ENCODE results near the gene SLC22A9.
"Not testable (repeated sequence)": the region's sequence is repeated elsewhere in the genome, so short reads cannot be mapped to it uniquely, and the experiment has no call there.

The SLC22A9 gene

GRCh38 chr11:63406458-63406857 is 36.9 kb downstream of the SLC22A9 start:
- Histone ChIP-seq H3K9me3 (ENCODE audit: control extremely low read depth in 1 of 5, control insufficient read depth in 4 of 5, insufficient read depth in 2 of 5, low read depth in 1 of 5, low read length in 4 of 5) (no peaks in the 10 kb centered on the region), H3K27ac (ENCODE audit: insufficient read depth in 1 of 2, low read depth in 1 of 2, low read length in 2 of 2, poor library complexity in 1 of 2, severe bottlenecking in 2 of 2) (no peak overlapping the region), H3K36me3 (ENCODE audit: control insufficient read depth in 4 of 4, insufficient read depth in 4 of 4, low read length in 3 of 4) (no peaks in the 10 kb centered on the region), H3K27me3 (replicated peaks in 2 of 5; ENCODE audit: control insufficient read depth in 4 of 5, insufficient read depth in 5 of 5, low read length in 4 of 5) (peaks cover 0 to 2% (median 0%) of the 10 kb centered on the region in 5 experiments), H3K4me3 (ENCODE audit: control insufficient read depth in 1 of 7, extremely low read depth in 1 of 7, insufficient read depth in 4 of 7, low read depth in 2 of 7, low read length in 6 of 7) (no peak overlapping the region), H3K4me1 (ENCODE audit: control extremely low read depth in 1 of 4, control insufficient read depth in 4 of 4, insufficient read depth in 4 of 4, low read length in 3 of 4) (no peaks in the 10 kb centered on the region)
- POLR2A ChIA-PET, result no interaction called here
- CTCF ChIA-PET, result no interaction called here
- WGBS (ENCODE audit: insufficient coverage), result 100% methylated on average over 2 of the region's 2 CpGs
- DNase-seq, result no peak

DNA sequence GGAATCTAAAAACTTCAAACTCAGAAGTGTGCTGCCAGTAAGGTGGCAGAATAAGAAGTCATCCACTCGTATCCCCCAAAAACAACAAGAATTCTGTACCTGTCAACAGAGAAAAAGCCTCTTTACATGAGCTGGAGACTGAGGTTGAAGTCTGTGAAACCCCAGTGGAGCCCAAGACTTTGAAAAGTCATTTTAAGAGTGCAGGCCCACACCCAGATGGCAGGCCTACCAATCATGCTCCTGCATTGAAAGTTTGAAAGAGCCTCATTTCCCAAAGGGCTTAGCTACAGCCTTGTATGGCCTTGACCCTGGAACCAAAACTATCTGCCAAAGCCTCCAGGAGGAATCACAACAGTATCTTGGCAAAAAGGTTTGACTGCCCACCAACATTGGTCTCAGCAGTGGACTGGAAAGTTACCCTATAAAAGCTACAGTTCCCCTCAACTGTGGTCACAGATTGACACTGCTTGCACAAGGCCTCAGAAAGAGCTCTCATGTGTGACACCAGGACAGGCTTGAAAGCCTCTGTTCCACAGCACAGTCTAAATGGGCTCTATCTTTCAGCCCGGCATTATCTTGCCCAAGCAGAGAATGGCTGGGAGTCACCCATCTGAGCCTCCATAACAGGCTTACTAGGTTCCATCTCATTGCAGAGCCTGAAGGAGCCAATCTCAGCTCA is 47.7 kb downstream of the SLC22A9 start:
- H3K9me3 ChIP-seq (ENCODE audit: control extremely low read depth in 1 of 5, control insufficient read depth in 4 of 5, insufficient read depth in 2 of 5, low read depth in 1 of 5, low read length in 4 of 5), result peaks cover 0 to 5% (median 2%) of the 10 kb centered on the region in 5 experiments
- ChIA-PET POLR2A (no interaction called here), CTCF (no interaction called here)
- H3K4me3 ChIP-seq (ENCODE audit: control insufficient read depth in 1 of 7, extremely low read depth in 1 of 7, insufficient read depth in 4 of 7, low read depth in 2 of 7, low read length in 6 of 7), result no peak overlapping the region
- H3K4me1 ChIP-seq (ENCODE audit: control extremely low read depth in 1 of 4, control insufficient read depth in 4 of 4, insufficient read depth in 4 of 4, low read length in 3 of 4), result no peaks in the 10 kb centered on the region
- no peaks in the 10 kb centered on the region for H3K36me3 ChIP-seq (ENCODE audit: control insufficient read depth in 4 of 4, insufficient read depth in 4 of 4, low read length in 3 of 4)
- no peaks in the 10 kb centered on the region for H3K27me3 ChIP-seq (replicated peaks in 2 of 5; ENCODE audit: control insufficient read depth in 4 of 5, insufficient read depth in 5 of 5, low read length in 4 of 5)
- 62% methylated on average over 2 of the region's 2 CpGs for WGBS (ENCODE audit: insufficient coverage)
- no peak overlapping the region for H3K27ac ChIP-seq (ENCODE audit: insufficient read depth in 1 of 2, low read depth in 1 of 2, low read length in 2 of 2, poor library complexity in 1 of 2, severe bottlenecking in 2 of 2)
- no peak for DNase-seq

DNA sequence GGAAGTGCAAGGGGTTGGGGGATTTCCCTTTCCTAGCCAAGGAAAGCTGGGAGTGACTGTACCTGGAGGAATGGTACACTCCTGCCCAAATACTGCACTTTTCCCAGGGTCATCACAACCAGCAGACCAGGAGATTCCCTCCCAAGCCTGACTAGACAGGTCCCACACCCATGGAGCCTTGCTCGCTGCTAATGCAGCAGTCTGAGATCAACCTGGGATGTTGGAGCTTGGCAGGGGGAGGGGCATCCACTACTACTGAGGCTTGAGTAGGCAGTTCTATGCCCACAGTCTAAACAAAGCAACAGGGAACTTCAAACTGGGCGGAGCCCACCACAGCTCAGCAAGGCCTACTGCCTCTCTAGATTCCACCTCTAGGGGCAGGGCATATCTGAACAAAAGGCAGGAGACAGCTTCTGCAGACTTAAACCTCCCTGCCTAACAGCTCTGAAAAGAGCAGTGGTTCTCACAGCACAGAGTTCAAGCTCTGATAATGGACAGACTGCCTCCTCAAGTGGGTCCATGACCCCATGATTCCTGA is 58.5 kb downstream of the SLC22A9 start:
- peaks cover 0 to 6% (median 0%) of the 10 kb centered on the region in 5 experiments for H3K9me3 ChIP-seq (ENCODE audit: control extremely low read depth in 1 of 5, control insufficient read depth in 4 of 5, insufficient read depth in 2 of 5, low read depth in 1 of 5, low read length in 4 of 5)
- H3K4me3 ChIP-seq (ENCODE audit: control insufficient read depth in 1 of 7, extremely low read depth in 1 of 7, insufficient read depth in 4 of 7, low read depth in 2 of 7, low read length in 6 of 7), result no peak overlapping the region
- ChIA-PET POLR2A (no interaction called here), CTCF (no interaction called here)
- H3K36me3 ChIP-seq (ENCODE audit: control insufficient read depth in 4 of 4, insufficient read depth in 4 of 4, low read length in 3 of 4), result no peaks in the 10 kb centered on the region
- no peaks in the 10 kb centered on the region for H3K27me3 ChIP-seq (replicated peaks in 2 of 5; ENCODE audit: control insufficient read depth in 4 of 5, insufficient read depth in 5 of 5, low read length in 4 of 5)
- WGBS (ENCODE audit: insufficient coverage), result 100% methylated on average over 1 of the region's 2 CpGs
- no peaks in the 10 kb centered on the region for H3K4me1 ChIP-seq (ENCODE audit: control extremely low read depth in 1 of 4, control insufficient read depth in 4 of 4, insufficient read depth in 4 of 4, low read length in 3 of 4)
- no peak for DNase-seq
- H3K27ac ChIP-seq (ENCODE audit: insufficient read depth in 1 of 2, low read depth in 1 of 2, low read length in 2 of 2, poor library complexity in 1 of 2, severe bottlenecking in 2 of 2), result no peak overlapping the region

DNA sequence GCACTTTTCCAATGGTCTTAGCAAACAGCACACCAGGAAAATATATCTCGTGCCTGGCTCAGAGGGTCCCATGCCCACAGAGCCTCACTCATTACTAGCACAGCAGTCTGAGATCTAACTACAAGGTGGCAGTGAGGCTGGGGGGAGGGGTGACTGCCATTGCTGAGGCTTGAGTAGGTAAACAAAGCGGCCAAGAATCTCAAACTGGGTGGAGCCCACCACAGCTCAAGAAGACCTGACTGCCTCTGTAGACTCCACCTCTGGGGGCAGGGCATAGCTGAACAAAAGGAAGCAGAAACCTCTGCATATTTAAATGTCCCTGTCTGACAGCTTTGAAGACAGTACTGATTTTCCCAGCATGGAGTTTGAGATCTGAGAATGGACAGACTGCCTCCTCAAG is 61.1 kb downstream of the SLC22A9 start:
- H3K4me1 ChIP-seq (ENCODE audit: control extremely low read depth in 1 of 4, control insufficient read depth in 4 of 4, insufficient read depth in 4 of 4, low read length in 3 of 4); H3K27ac ChIP-seq (ENCODE audit: insufficient read depth in 1 of 2, low read depth in 1 of 2, low read length in 2 of 2, poor library complexity in 1 of 2, severe bottlenecking in 2 of 2); H3K27me3 ChIP-seq (replicated peaks in 2 of 5; ENCODE audit: control insufficient read depth in 4 of 5, insufficient read depth in 5 of 5, low read length in 4 of 5); CTCF ChIA-PET; H3K4me3 ChIP-seq (ENCODE audit: control insufficient read depth in 1 of 7, extremely low read depth in 1 of 7, insufficient read depth in 4 of 7, low read depth in 2 of 7, low read length in 6 of 7); DNase-seq; H3K36me3 ChIP-seq (ENCODE audit: control insufficient read depth in 4 of 4, insufficient read depth in 4 of 4, low read length in 3 of 4); H3K9me3 ChIP-seq (ENCODE audit: control extremely low read depth in 1 of 5, control insufficient read depth in 4 of 5, insufficient read depth in 2 of 5, low read depth in 1 of 5, low read length in 4 of 5); POLR2A ChIA-PET: not testable (repeated sequence)
- 50% methylated on average over 1 of the region's 2 CpGs for WGBS (ENCODE audit: insufficient coverage)

DNA sequence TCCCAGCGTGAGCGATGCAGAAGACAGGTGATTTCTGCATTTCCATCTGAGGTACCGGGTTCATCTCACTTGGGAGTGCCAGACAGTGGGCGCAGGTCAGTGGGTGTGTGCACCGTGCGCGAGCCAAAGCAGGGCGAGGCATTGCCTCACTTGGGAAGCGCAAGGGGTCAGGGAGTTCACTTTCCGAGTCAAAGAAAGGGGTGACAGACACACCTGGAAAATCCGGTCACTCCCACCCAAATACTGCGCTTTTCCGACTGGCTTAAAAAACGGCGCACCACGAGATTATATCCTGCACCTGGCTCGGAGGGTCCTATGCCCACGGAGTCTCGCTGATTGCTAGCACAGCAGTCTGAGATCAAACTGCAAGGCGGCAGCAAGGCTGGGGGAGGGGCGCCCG is 65.8 kb downstream of the SLC22A9 start:
- H3K4me3 ChIP-seq (ENCODE audit: control insufficient read depth in 1 of 7, extremely low read depth in 1 of 7, insufficient read depth in 4 of 7, low read depth in 2 of 7, low read length in 6 of 7); H3K27ac ChIP-seq (ENCODE audit: insufficient read depth in 1 of 2, low read depth in 1 of 2, low read length in 2 of 2, poor library complexity in 1 of 2, severe bottlenecking in 2 of 2); H3K4me1 ChIP-seq (ENCODE audit: control extremely low read depth in 1 of 4, control insufficient read depth in 4 of 4, insufficient read depth in 4 of 4, low read length in 3 of 4); H3K9me3 ChIP-seq (ENCODE audit: control extremely low read depth in 1 of 5, control insufficient read depth in 4 of 5, insufficient read depth in 2 of 5, low read depth in 1 of 5, low read length in 4 of 5); DNase-seq; CTCF ChIA-PET; POLR2A ChIA-PET; H3K27me3 ChIP-seq (replicated peaks in 2 of 5; ENCODE audit: control insufficient read depth in 4 of 5, insufficient read depth in 5 of 5, low read length in 4 of 5); H3K36me3 ChIP-seq (ENCODE audit: control insufficient read depth in 4 of 4, insufficient read depth in 4 of 4, low read length in 3 of 4): not testable (repeated sequence)
- 93% methylated on average over 10 of the region's 22 CpGs for WGBS (ENCODE audit: insufficient coverage)

- H3K27me3 ChIP-seq (replicated peaks in 2 of 5; ENCODE audit: control insufficient read depth in 4 of 5, insufficient read depth in 5 of 5, low read length in 4 of 5); H3K4me1 ChIP-seq (ENCODE audit: control extremely low read depth in 1 of 4, control insufficient read depth in 4 of 4, insufficient read depth in 4 of 4, low read length in 3 of 4); H3K27ac ChIP-seq (ENCODE audit: insufficient read depth in 1 of 2, low read depth in 1 of 2, low read length in 2 of 2, poor library complexity in 1 of 2, severe bottlenecking in 2 of 2); CTCF ChIA-PET; H3K4me3 ChIP-seq (ENCODE audit: control insufficient read depth in 1 of 7, extremely low read depth in 1 of 7, insufficient read depth in 4 of 7, low read depth in 2 of 7, low read length in 6 of 7); H3K36me3 ChIP-seq (ENCODE audit: control insufficient read depth in 4 of 4, insufficient read depth in 4 of 4, low read length in 3 of 4); H3K9me3 ChIP-seq (ENCODE audit: control extremely low read depth in 1 of 5, control insufficient read depth in 4 of 5, insufficient read depth in 2 of 5, low read depth in 1 of 5, low read length in 4 of 5); DNase-seq; POLR2A ChIA-PET: not testable (repeated sequence)
- 7% methylated on average over 3 of the region's 4 CpGs for WGBS (ENCODE audit: insufficient coverage)
These were observed 66.2 kb downstream of the SLC22A9 start for GRCh38 chr11:63435831-63436230.

DNA sequence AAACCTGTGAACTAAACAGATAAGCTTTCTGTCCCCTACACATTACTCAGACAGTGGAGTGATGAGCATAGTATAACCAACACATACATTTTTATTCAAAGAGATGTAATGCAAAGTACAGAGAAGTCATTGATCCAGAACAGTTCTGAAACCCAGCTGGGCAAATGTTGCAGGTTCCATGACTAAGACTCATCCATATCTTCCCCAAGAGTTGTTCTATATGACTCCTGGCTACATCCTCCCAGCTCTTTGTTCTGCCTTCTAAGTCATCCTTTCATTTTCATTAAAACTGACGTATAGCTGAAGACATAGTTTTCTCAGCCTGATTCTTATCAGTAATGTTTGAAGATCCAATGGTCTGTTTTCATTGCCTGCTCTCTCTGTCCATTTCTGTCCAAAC is 74.1 kb downstream of the SLC22A9 start:
- 100% methylated on average over 1 of the region's 1 CpG for WGBS (ENCODE audit: insufficient coverage)
- peaks cover 0 to 2% (median 0%) of the 10 kb centered on the region in 5 experiments for H3K27me3 ChIP-seq (replicated peaks in 2 of 5; ENCODE audit: control insufficient read depth in 4 of 5, insufficient read depth in 5 of 5, low read length in 4 of 5)
- ChIA-PET CTCF (no interaction called here), POLR2A (no interaction called here)
- peaks cover 0 to 5% (median 0%) of the 10 kb centered on the region in 4 experiments for H3K4me1 ChIP-seq (ENCODE audit: control extremely low read depth in 1 of 4, control insufficient read depth in 4 of 4, insufficient read depth in 4 of 4, low read length in 3 of 4)
- peaks cover 0 to 2% (median 0%) of the 10 kb centered on the region in 5 experiments for H3K9me3 ChIP-seq (ENCODE audit: control extremely low read depth in 1 of 5, control insufficient read depth in 4 of 5, insufficient read depth in 2 of 5, low read depth in 1 of 5, low read length in 4 of 5)
- no peak for DNase-seq
- no peak overlapping the region for H3K4me3 ChIP-seq (ENCODE audit: control insufficient read depth in 1 of 7, extremely low read depth in 1 of 7, insufficient read depth in 4 of 7, low read depth in 2 of 7, low read length in 6 of 7)
- H3K27ac ChIP-seq (ENCODE audit: insufficient read depth in 1 of 2, low read depth in 1 of 2, low read length in 2 of 2, poor library complexity in 1 of 2, severe bottlenecking in 2 of 2), result no peak overlapping the region
- H3K36me3 ChIP-seq (ENCODE audit: control insufficient read depth in 4 of 4, insufficient read depth in 4 of 4, low read length in 3 of 4), result no peaks in the 10 kb centered on the region
